HCT116 (cell line): ENCODE measurements around the gene MAPKAP1. TPM values are rescaled to one million over a fixed set of nuclear protein-coding genes. Genes with fewer than 3 reads are reported as not detected.

Source experiments
- ATAC-seq: fragments of 200-7000 bp; cut with Tn5 transposase; 2 replicates; pipeline ENCODE4 v1.9.1; 2020; ENCODE audit warnings: mild to moderate bottlenecking, moderate library complexity
- BruUV-seq: library from RNA; stranded (reverse); fragments of 400-500 nt; replicated peaks from 2 replicates; lab custom pipeline; 2021; lab: Mats Ljungman, UMichigan
- CTCF ChIA-PET: fragments of 300-600 bp; sonication (Branson Sonifier 250); formaldehyde crosslinking; loops from one replicate; lab custom pipeline; 2021; ENCODE audit warnings: antibody characterized with exemption; lab: Charles Lee
- POLR2A ChIA-PET: fragments of 300-600, 350-600 bp; sonication (Branson Sonifier 250); formaldehyde crosslinking; loops from one replicate; lab custom pipeline; 2021; ENCODE audit warnings: antibody characterized with exemption; lab: Charles Lee
- RAD21 ChIA-PET, 2 experiments: fragments of 300-600 bp; sonication (Branson Sonifier 250); formaldehyde crosslinking; loops; one replicate each; lab custom pipeline; 2023; ENCODE audit warnings: low total read pairs in 2 of 2; ENCODE audit not compliant: uncharacterized antibody in 2 of 2, unreplicated experiment in 2 of 2, low non-redundant PET in 1 of 2; lab: Charles Lee
- DNase-seq: peaks from one replicate; pipeline ENCODE4 v3.0.0-alpha.2; 2010; ENCODE audit warnings: low read depth, low spot score
- H2AFZ ChIP-seq: fragments of 200-600 bp; shearing (Covaris generic), sonication (generic); 2 replicates; pipeline ENCODE4 v1.6.1; 2017; ENCODE audit warnings: low read depth, mixed run types, mixed read lengths, antibody characterized with exemption, low read length; ENCODE audit not compliant: poor library complexity, severe bottlenecking
- H3K27ac ChIP-seq: 2 replicates; pipeline ENCODE4 v1.5.1; 2012; ENCODE audit warnings: low read depth, low read length
- H3K27me3 ChIP-seq: fragments of 200-600 bp; sonication (generic); 2 replicates; pipeline ENCODE4 v1.6.1; 2016; ENCODE audit warnings: mixed run types, low read length, mixed read lengths; ENCODE audit not compliant: insufficient read depth
- H3K36me3 ChIP-seq, 2 experiments: fragments of 200-500 bp in 1 of 2; fragments of 200-600 bp in 1 of 2; sonication (Bioruptor generic) in 1 of 2; sonication (generic) in 1 of 2; 2 replicates each; pipeline versions ENCODE4 v1.5.1 to v1.6.1; 2014 to 2016; ENCODE audit warnings: low read length in 2 of 2, inconsistent platforms in 1 of 2, mixed read lengths in 1 of 2, mixed run types in 1 of 2; ENCODE audit not compliant: insufficient read depth in 2 of 2, control insufficient read depth in 1 of 2
- H3K4me1 ChIP-seq, 2 experiments: fragments of 200-600 bp in 1 of 2; sonication (generic) in 1 of 2; 2 replicates each; pipeline versions ENCODE4 v1.5.1 to v1.6.1; 2012 to 2017; ENCODE audit warnings: low read length in 2 of 2, inconsistent platforms in 1 of 2, mild to moderate bottlenecking in 1 of 2, mixed read lengths in 1 of 2, mixed run types in 1 of 2, moderate library complexity in 1 of 2; ENCODE audit not compliant: insufficient read depth in 2 of 2, control insufficient read depth in 1 of 2
- H3K4me2 ChIP-seq: fragments of 200-600 bp; sonication (generic); 2 replicates; pipeline ENCODE4 v1.6.1; 2017; ENCODE audit warnings: mixed run types, low read length, mixed read lengths
- H3K4me3 ChIP-seq, 2 experiments: fragments of 200-600 bp in 1 of 2; sonication (generic) in 1 of 2; replicated peaks in 1 of 2; 2 replicates each; pipeline ENCODE4 v1.5.1; 2011 to 2016; ENCODE audit warnings: low read length in 2 of 2, control low read depth in 1 of 2, low read depth in 1 of 2, mild to moderate bottlenecking in 1 of 2, mixed read lengths in 1 of 2, mixed run types in 1 of 2
- H3K79me2 ChIP-seq: fragments of 200-600 bp; sonication (generic); 2 replicates; pipeline ENCODE4 v1.6.1; 2017; ENCODE audit warnings: mild to moderate bottlenecking, mixed run types, low read length, moderate library complexity, mixed read lengths; ENCODE audit not compliant: insufficient read depth
- H3K9ac ChIP-seq: fragments of 200-600 bp; sonication (generic); 2 replicates; pipeline ENCODE4 v1.6.1; 2016; ENCODE audit warnings: low read length, mixed read lengths
- H3K9me2 ChIP-seq: fragments of 200-600 bp; sonication (generic), shearing (Covaris generic); 2 replicates; pipeline ENCODE4 v1.6.1; 2017; ENCODE audit warnings: mixed run types, mild to moderate bottlenecking, moderate library complexity; ENCODE audit not compliant: insufficient read depth
- H3K9me3 ChIP-seq, 2 experiments: fragments of 200-500 bp in 1 of 2; fragments of 200-600 bp in 1 of 2; sonication (Bioruptor generic) in 1 of 2; sonication (generic) in 1 of 2; 2 replicates each; pipeline ENCODE4 v1.6.1; 2014 to 2017; ENCODE audit warnings: low read length in 2 of 2, mixed read lengths in 2 of 2, inconsistent platforms in 1 of 2, low read depth in 1 of 2, mild to moderate bottlenecking in 1 of 2, mixed run types in 1 of 2, moderate library complexity in 1 of 2; ENCODE audit not compliant: control insufficient read depth in 1 of 2, insufficient read depth in 1 of 2
- H4K20me1 ChIP-seq: fragments of 200-600 bp; sonication (generic), shearing (Covaris generic); 2 replicates; pipeline ENCODE4 v1.6.1; 2017; ENCODE audit warnings: mixed run types, mild to moderate bottlenecking, moderate library complexity; ENCODE audit not compliant: insufficient read depth
- EZH2phosphoT487 ChIP-seq: fragments of 200-600 bp; IDR thresholded peaks from 2 replicates; pipeline ENCODE4 v1.6.1; 2018; ENCODE audit warnings: antibody characterized with exemption, borderline replicate concordance
- FOSL1 ChIP-seq: IDR thresholded peaks from 2 replicates; pipeline ENCODE4 v1.6.1; 2012; ENCODE audit warnings: low read depth
- MAX ChIP-seq: IDR thresholded peaks from 2 replicates; pipeline ENCODE4 v1.6.1; 2012
- POLR2A ChIP-seq: IDR thresholded peaks from 2 replicates; pipeline ENCODE4 v1.7.0; 2011; ENCODE audit warnings: borderline replicate concordance; ENCODE audit not compliant: insufficient read depth, insufficient read length; ENCODE audit errors: extremely low read depth
- SP1 ChIP-seq: IDR thresholded peaks from 2 replicates; pipeline ENCODE4 v1.6.1; 2012; ENCODE audit warnings: low read depth
- YY1 ChIP-seq: IDR thresholded peaks from 2 replicates; pipeline ENCODE4 v1.6.1; 2011; ENCODE audit warnings: low read length, low read depth, moderate library complexity, mild to moderate bottlenecking; ENCODE audit not compliant: insufficient replicate concordance; ENCODE audit errors: extremely low read depth
- ZNF274 ChIP-seq: fragments of 200-500 bp; sonication (Bioruptor generic); IDR thresholded peaks from 2 replicates; pipeline ENCODE4 v1.6.1; 2014; ENCODE audit warnings: mild to moderate bottlenecking, low read depth, low read length, inconsistent platforms
- intact Hi-C: fragments of 100-400 bp; cut with micrococcal nuclease; formaldehyde crosslinking; loops from 2 replicates; pipeline ENCODE4 v1.10.0; 2022
- total RNA-seq: library from RNA; stranded (reverse); gene quantifications from one replicate; pipeline ENCODE4 v1.2.1, GENCODE V29; 2021; ENCODE audit not compliant: unreplicated experiment
- TF ChIP-seq, protein P1 (sequence below): IDR thresholded peaks from 2 replicates; pipeline ENCODE4 v1.6.1; 2011; ENCODE audit warnings: mild to moderate bottlenecking, low read length, moderate library complexity; ENCODE audit not compliant: insufficient replicate concordance; ENCODE audit errors: extremely low read depth

Gene MAPKAP1
- total RNA-seq, 1 experiment from 2014 or later = 72.5 TPM

DNA sequence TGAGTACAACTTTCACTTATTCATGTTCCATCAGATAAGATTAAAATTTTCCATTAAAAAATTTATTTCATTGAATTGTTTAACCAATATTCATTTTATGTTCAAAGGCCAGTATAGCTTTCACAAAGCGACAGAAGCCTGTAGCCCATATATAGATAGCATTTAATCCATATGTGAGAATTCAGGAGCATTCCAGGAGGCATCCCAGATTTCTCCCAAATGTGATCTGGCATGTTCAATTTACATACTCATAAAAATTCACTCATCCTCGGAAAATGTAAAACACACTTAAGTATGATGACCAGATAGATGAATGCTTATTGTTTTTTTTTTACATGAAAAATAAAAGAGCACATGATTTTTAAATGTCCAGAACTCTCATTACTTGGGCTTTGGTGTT lies 141.9 kb downstream of the MAPKAP1 start:
- no peak for TF ChIP-seq POLR2A
- ChIA-PET RAD21 (no interaction called here), POLR2A (no interaction called here), CTCF (no interaction called here)
- no peak overlapping the region for H3K4me2 ChIP-seq
- H4K20me1 ChIP-seq = no peaks in the 10 kb centered on the region
- peaks cover 0 to 11% of the 10 kb centered on the region in 2 experiments; a peak in 1 of 4 replicates for H3K4me1 ChIP-seq
- intact Hi-C loops = no loop called here
- DNase-seq (no peak), ATAC-seq (no peak)
- H3K79me2 ChIP-seq = no peaks in the 10 kb centered on the region
- no peak overlapping the region for H3K4me3 ChIP-seq
- no peak overlapping the region for H2AFZ ChIP-seq
- no peak overlapping the region for H3K27ac ChIP-seq
- H3K27me3 ChIP-seq = no peaks in the 10 kb centered on the region
- no peak overlapping the region for H3K9ac ChIP-seq
- H3K36me3 ChIP-seq = no peaks in the 10 kb centered on the region
- H3K9me3 ChIP-seq = no peaks in the 10 kb centered on the region
- H3K9me2 ChIP-seq = no peaks in the 10 kb centered on the region
- BruUV-seq = no TSS peak

DNA sequence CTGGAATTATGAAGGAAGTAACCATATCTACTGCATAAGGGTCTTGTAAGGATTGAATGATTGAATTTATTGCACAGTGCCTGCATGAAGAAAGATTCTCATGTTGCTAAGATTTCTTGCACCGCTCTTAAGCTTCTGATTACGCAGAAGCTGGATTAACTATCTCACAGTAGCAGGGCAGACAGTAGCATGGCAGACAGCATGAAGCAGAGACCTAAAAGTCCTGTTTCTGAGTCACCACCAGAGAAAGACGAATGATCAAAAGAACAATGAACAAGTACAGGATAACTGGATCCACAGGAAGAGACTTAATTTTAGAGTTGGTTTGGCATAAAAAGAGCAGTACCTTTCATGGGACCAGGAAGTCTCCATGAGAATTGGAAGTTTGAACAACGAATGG lies 142.4 kb downstream of the MAPKAP1 start:
- Histone ChIP-seq H3K36me3 (no peaks in the 10 kb centered on the region), H3K27ac (no peak overlapping the region), H3K27me3 (no peaks in the 10 kb centered on the region), H3K4me1 (peaks cover 0 to 11% of the 10 kb centered on the region in 2 experiments; a peak in 1 of 4 replicates), H3K9me3 (no peaks in the 10 kb centered on the region), H3K4me3 (no peak overlapping the region), H4K20me1 (no peaks in the 10 kb centered on the region), H3K9me2 (no peaks in the 10 kb centered on the region), H3K9ac (no peak overlapping the region), H3K4me2 (no peak overlapping the region), H3K79me2 (no peaks in the 10 kb centered on the region), H2AFZ (no peak overlapping the region)
- TF ChIP-seq, protein P1, sequence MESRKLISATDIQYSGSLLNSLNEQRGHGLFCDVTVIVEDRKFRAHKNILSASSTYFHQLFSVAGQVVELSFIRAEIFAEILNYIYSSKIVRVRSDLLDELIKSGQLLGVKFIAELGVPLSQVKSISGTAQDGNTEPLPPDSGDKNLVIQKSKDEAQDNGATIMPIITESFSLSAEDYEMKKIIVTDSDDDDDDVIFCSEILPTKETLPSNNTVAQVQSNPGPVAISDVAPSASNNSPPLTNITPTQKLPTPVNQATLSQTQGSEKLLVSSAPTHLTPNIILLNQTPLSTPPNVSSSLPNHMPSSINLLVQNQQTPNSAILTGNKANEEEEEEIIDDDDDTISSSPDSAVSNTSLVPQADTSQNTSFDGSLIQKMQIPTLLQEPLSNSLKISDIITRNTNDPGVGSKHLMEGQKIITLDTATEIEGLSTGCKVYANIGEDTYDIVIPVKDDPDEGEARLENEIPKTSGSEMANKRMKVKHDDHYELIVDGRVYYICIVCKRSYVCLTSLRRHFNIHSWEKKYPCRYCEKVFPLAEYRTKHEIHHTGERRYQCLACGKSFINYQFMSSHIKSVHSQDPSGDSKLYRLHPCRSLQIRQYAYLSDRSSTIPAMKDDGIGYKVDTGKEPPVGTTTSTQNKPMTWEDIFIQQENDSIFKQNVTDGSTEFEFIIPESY = no peak
- TF ChIP-seq POLR2A = no peak
- no peak for TF ChIP-seq EZH2phosphoT487
- TF ChIP-seq ZNF274 = no peak
- no peak for TF ChIP-seq SP1
- no peak for TF ChIP-seq FOSL1
- no peak for TF ChIP-seq MAX
- no peak for TF ChIP-seq YY1
- ATAC-seq = no peak
- POLR2A ChIA-PET = no interaction called here
- CTCF ChIA-PET = no interaction called here
- intact Hi-C loops = no loop called here
- RAD21 ChIA-PET = no interaction called here
- BruUV-seq = no TSS peak
- DNase-seq = no peak
